Ovary (tissue), 9 donors: Measurements from ENCODE around the gene CTNNBL1. TPM values are rescaled to one million over a fixed set of nuclear protein-coding genes. Genes with fewer than 3 reads are reported as not detected.
A peak's percentile ranks its signal among the peaks of the same experiment; 100 is the strongest.

Experiments used
- DNase-seq, 5 donors: peaks; one replicate each; pipeline ENCODE4 v3.0.0-alpha.2; 2019 to 2020
- H3K27ac ChIP-seq, 2 donors: fragments of 200-600 bp; one replicate each; pipeline versions ENCODE4 v1.5.1 to v1.8.0; 2019 to 2022
- H3K27me3 ChIP-seq: fragments of 200-600 bp; one replicate; pipeline ENCODE4 v1.8.0; 2022
- H3K36me3 ChIP-seq: fragments of 200-600 bp; sonication (generic); one replicate; pipeline ENCODE4 v1.5.1; 2019
- H3K4me1 ChIP-seq: one replicate; pipeline ENCODE4 v1.8.1; 2013; ENCODE audit warnings: mild to moderate bottlenecking, moderate library complexity; ENCODE audit not compliant: insufficient read depth
- H3K4me3 ChIP-seq: fragments of 200-600 bp; sonication (generic); one replicate; pipeline ENCODE4 v1.5.1; 2017
- H3K9me3 ChIP-seq, 2 donors: fragments of 200-600 bp in 1 of 2; sonication (generic) in 1 of 2; one replicate each; pipeline versions ENCODE4 v1.5.1 to v1.8.1; 2013 to 2019; ENCODE audit warnings: mild to moderate bottlenecking in 1 of 2, moderate library complexity in 1 of 2
- CTCF ChIP-seq, 3 donors: fragments of 450-650 bp in 2 of 3; fragments of 200-600 bp in 1 of 3; IDR thresholded peaks; one replicate each; pipeline versions ENCODE4 v1.5.1 to v1.8.0; 2016 to 2022; ENCODE audit warnings: antibody characterized with exemption in 3 of 3, mild to moderate bottlenecking in 1 of 3
- EP300 ChIP-seq: sonication (generic); formaldehyde crosslinking; IDR thresholded peaks from one replicate; pipeline ENCODE4 v1.6.1; 2017; ENCODE audit warnings: antibody characterized with exemption
- POLR2A ChIP-seq: fragments of 450-650 bp; IDR thresholded peaks from one replicate; pipeline ENCODE4 v1.6.1; 2017; ENCODE audit warnings: antibody characterized with exemption, mild to moderate bottlenecking, moderate library complexity
- WGBS, 3 donors: extraction: QIAGEN DNeasy Blood & Tissue Kit in 1 of 3; methylation state at CpG; one replicate each; pipeline versions ENCODE4 v1.1.5 to v1.1.7; 2013 to 2017; 5-methylcytosine and 5-hydroxymethylcytosine counted together
- intact Hi-C, 4 donors: fragments of 100-400 bp; cut with DNase I; formaldehyde crosslinking; loops; one replicate each; pipeline versions ENCODE4 v1.11.0 to v1.15.1; 2022 to 2023
- polyA plus RNA-seq, 2 donors: library from polyadenylated mRNA; stranded (reverse); fragments of 200-250 nt in 1 of 2; fragments of 350-450 nt in 1 of 2; fragmentation: Illumina TruSeq in 1 of 2; extraction: RNeasy Lipid Tissue Mini Kit (QIAGEN cat#74804) in 1 of 2; gene quantifications; one replicate each; pipeline ENCODE4 v1.2.3, GENCODE V29; 2013 to 2014
- total RNA-seq, 7 donors: library from RNA; depleted of rRNA in 2 of 7; stranded (reverse); fragments of >200 nt in 2 of 7; fragmentation: NEBNext Ultra II Directional in 3 of 7; extraction: Animal tissue kit (Norgen Biotek cat#: 25700) in 3 of 7; gene quantifications; one replicate each; pipeline versions ENCODE4 v1.1.0 to v1.2.4, GENCODE V29; 2016 to 2023
- donor health status: DM: no; HTN: no; CAD: no; lungs with moderate emphysema.
- donor health status: DM: no; HTN: no; CAD: no.
- donor health status: Bipolar disorder and iron deficiency.
- donor health status: DM: yes; HTN: yes; CAD: no.
- donor health status: DM: no; HTN: no; CAD: no.
- donor health status: DM: yes; HTN: yes; CAD: no.

The CTNNBL1 gene
- total and polyA plus RNA-seq, 9 donors = 17.3 to 58.7 (median 42.3) TPM

- TF ChIP-seq CTCF (IDR thresholded peaks at IDR 0.05) = no peak
- no peak for TF ChIP-seq EP300
- no peak for TF ChIP-seq POLR2A
- intact Hi-C loops = no loop called here
- Histone ChIP-seq H3K4me3 (no peak overlapping the region), H3K27ac (no peak overlapping the region), H3K9me3 (no peaks in the 10 kb centered on the region), H3K27me3 (no peaks in the 10 kb centered on the region), H3K4me1 (peaks cover 3% of the 10 kb centered on the region), H3K36me3 (no peaks in the 10 kb centered on the region)
- 14 to 21% (median 15%) methylated on average over 18 of the region's 18 CpGs for WGBS, 3 donors
- DNase-seq = no peak
Measured at GRCh38 chr20:37901240-37901639, 207.4 kb downstream of the CTNNBL1 start.

- no peak overlapping the region for H3K4me3 ChIP-seq
- intact Hi-C loops = no loop called here
- no peaks in the 10 kb centered on the region for H3K27me3 ChIP-seq
- TF ChIP-seq POLR2A (no peak), CTCF (IDR thresholded peaks at IDR 0.05) (no peak), EP300 (no peak)
- no peaks in the 10 kb centered on the region for H3K9me3 ChIP-seq
- H3K27ac ChIP-seq = no peak overlapping the region
- peaks cover 3% of the 10 kb centered on the region for H3K4me1 ChIP-seq
- DNase-seq = peak in 3 of 5 donors; percentile 26 to 44 (median 33)
- 6 to 11% (median 8%) methylated on average over 37 to 38 of the region's 38 CpGs for WGBS, 3 donors
- no peaks in the 10 kb centered on the region for H3K36me3 ChIP-seq
Measured at GRCh38 chr20:37901654-37902503, 208.0 kb downstream of the CTNNBL1 start.

GRCh38 chr20:37902504-37903313 lies 208.9 kb downstream of the CTNNBL1 start, which contains the start of gene VSTM2L:
Gene VSTM2L (plus strand): TSS chr20:37903127. CDS start chr20:37903351, 224 bp downstream.
- Histone ChIP-seq H3K9me3 (no peaks in the 10 kb centered on the region), H3K4me3 (no peak within 1 kb of the TSS), H3K27ac (no peak within 1 kb of the TSS), H3K27me3 (no peaks in the 10 kb centered on the region), H3K36me3 (no peaks in the 10 kb centered on the region), H3K4me1 (peaks cover 3% of the 10 kb centered on the region)
- DNase-seq = no peak
- WGBS, 3 donors = 2 to 5% (median 4%) methylated on average over 57 to 71 of the region's 71 CpGs
- no peak for TF ChIP-seq EP300
- TF ChIP-seq POLR2A = no peak
- no peak for TF ChIP-seq CTCF (IDR thresholded peaks at IDR 0.05)
- intact Hi-C loops = no loop called here

GRCh38 chr20:37903317-37904007 lies 209.6 kb downstream of the CTNNBL1 start:
- 22 to 39% (median 38%) methylated on average over 38 to 67 of the region's 67 CpGs for WGBS, 3 donors
- Histone ChIP-seq H3K36me3 (no peaks in the 10 kb centered on the region), H3K27me3 (no peaks in the 10 kb centered on the region), H3K27ac (no peak overlapping the region), H3K9me3 (no peaks in the 10 kb centered on the region), H3K4me3 (no peak overlapping the region), H3K4me1 (peaks cover 3% of the 10 kb centered on the region)
- intact Hi-C loops = no loop called here
- no peak for TF ChIP-seq EP300
- no peak for TF ChIP-seq CTCF (IDR thresholded peaks at IDR 0.05)
- TF ChIP-seq POLR2A = no peak
- no peak for DNase-seq
